Uterus (tissue), 2 donors: ENCODE data around the gene ICAM3.

Experiments used
- POLR2A ChIP-seq, 2 donors: fragments of 450-650 bp; IDR thresholded peaks; one replicate each; pipeline ENCODE4 v1.6.1; 2016; ENCODE audit warnings: antibody characterized with exemption in 2 of 2, mild to moderate bottlenecking in 1 of 2, moderate library complexity in 1 of 2
- TF ChIP-seq, protein P1 (sequence below), 4 experiments: fragments of 200-600 bp in 2 of 4; fragments of 450-650 bp in 2 of 4; sonication (generic) in 2 of 4; IDR thresholded peaks; one replicate each; pipeline ENCODE4 v1.5.1; 2016 to 2019; ENCODE audit warnings: antibody characterized with exemption in 4 of 4, mild to moderate bottlenecking in 2 of 4, moderate library complexity in 1 of 4

- TF ChIP-seq, protein P1, sequence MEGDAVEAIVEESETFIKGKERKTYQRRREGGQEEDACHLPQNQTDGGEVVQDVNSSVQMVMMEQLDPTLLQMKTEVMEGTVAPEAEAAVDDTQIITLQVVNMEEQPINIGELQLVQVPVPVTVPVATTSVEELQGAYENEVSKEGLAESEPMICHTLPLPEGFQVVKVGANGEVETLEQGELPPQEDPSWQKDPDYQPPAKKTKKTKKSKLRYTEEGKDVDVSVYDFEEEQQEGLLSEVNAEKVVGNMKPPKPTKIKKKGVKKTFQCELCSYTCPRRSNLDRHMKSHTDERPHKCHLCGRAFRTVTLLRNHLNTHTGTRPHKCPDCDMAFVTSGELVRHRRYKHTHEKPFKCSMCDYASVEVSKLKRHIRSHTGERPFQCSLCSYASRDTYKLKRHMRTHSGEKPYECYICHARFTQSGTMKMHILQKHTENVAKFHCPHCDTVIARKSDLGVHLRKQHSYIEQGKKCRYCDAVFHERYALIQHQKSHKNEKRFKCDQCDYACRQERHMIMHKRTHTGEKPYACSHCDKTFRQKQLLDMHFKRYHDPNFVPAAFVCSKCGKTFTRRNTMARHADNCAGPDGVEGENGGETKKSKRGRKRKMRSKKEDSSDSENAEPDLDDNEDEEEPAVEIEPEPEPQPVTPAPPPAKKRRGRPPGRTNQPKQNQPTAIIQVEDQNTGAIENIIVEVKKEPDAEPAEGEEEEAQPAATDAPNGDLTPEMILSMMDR (IDR thresholded peaks at IDR 0.05), result no peak
- TF ChIP-seq POLR2A (IDR thresholded peaks at IDR 0.05), result no peak
Observed at GRCh38 chr19:10372690-10373089, 33.3 kb upstream of the ICAM3 start.
